ENCODE measurements around the gene MED25. TPM values are rescaled to one million over a fixed set of nuclear protein-coding genes. Genes with fewer than 3 reads are reported as not detected.

The MED25 gene
- total RNA-seq, 4 donors from 2014 or later = 14.4 to 32.2 (median 19.6) TPM

DNA sequence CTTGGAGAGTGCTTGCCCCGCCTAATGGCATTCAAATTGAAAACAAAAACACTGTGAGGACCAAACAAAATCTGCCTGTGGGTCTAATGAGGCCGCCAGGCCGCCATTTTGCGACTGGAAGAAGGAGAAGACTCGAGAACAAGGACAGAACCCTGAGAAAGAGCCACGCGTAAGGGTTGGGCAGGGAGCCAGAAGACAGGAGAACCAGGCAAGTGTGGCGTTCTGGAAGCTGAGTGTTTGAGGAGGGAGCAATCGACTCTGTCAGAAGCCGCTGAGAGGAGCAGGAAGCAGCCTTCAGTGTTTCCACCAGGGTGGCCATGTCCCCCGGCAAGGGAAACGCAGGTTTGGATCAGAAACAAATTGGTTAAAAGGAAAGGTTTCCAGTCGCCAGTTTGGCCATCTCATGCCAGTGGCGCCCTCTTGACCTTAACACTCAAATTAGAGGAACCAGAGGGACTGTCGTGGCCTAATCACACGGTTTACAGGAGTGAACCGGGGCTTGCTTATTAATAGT lies 22.7 kb downstream of the MED25 start:
- no peak for ATAC-seq (ENCODE audit: low FRiP score)
- TF ChIP-seq, protein P1, sequence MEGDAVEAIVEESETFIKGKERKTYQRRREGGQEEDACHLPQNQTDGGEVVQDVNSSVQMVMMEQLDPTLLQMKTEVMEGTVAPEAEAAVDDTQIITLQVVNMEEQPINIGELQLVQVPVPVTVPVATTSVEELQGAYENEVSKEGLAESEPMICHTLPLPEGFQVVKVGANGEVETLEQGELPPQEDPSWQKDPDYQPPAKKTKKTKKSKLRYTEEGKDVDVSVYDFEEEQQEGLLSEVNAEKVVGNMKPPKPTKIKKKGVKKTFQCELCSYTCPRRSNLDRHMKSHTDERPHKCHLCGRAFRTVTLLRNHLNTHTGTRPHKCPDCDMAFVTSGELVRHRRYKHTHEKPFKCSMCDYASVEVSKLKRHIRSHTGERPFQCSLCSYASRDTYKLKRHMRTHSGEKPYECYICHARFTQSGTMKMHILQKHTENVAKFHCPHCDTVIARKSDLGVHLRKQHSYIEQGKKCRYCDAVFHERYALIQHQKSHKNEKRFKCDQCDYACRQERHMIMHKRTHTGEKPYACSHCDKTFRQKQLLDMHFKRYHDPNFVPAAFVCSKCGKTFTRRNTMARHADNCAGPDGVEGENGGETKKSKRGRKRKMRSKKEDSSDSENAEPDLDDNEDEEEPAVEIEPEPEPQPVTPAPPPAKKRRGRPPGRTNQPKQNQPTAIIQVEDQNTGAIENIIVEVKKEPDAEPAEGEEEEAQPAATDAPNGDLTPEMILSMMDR (IDR thresholded peaks at IDR 0.05) = no peak

DNA sequence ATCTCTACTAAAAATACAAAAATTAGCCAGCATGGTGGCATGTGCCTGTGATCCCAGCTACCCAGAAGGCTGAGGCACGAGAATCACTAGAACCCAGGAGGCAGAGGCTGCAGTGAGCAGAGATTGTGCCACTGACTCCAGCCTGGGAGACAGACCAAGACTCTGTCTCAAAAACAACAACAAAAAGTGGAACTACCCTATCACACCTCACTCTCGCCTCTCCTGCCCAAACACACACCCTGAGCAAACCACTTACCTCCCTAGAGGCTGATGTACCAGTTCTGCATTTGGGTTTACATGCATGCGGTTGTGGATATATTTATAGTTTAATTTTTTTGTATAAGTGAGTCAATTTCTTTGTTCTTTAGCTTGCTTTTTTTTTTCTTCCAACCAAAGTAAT lies 25.2 kb downstream of the MED25 start:
- TF ChIP-seq, protein P1 (IDR thresholded peaks at IDR 0.05) = no peak
- no peak for DNase-seq (ENCODE audit: low spot score)
- ATAC-seq (ENCODE audit: low FRiP score) = no peak

More for the DNA sequence above, 22.7 kb downstream of the MED25 start:
- no peak for DNase-seq (ENCODE audit: low spot score)

DNA sequence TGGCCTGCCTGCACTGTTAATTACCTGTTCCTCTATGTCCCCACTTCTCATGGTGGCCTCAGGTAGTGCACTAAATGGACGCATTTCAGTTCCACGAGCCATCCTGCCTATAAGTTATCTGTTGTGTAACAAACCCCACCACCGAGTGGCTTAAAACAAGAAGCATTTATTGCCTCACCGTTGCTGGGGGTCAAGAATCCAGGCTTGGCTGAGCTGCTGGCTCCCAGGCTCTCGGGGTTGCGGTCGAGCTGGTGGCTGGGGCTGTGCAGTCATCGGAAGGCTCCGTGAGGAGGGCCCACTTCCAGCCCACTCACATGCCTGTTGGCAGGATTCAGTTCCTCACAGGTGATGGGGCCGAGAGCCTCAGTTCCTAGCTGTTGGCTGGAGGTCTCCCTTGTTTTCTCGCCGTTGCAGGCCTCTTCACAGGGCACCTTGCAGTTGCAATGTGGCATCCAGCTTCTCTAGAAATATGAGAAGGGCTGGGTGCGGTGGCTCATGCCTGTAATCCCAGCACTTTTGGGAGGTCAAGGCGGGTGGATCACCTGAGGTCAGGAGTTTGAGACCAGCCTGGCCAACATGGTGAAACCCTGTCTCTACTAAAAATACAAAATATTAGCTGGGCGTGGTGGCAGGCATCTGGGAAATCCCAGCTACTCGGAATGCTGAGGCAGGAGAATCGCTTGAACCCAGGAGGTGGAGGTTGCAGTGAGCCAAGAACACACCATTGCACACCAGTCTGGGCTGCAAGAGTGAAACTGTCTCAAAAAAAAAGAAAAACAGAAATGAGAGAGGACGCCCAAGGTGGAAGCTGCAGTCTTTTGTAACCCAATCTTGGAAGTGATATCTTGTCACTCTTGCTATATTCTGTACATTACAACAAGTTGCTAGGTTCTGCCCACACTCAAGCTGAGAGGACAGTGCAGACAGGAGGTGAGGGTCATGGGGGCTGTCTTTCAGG lies 26.3 kb downstream of the MED25 start:
- ATAC-seq (ENCODE audit: low FRiP score) = no peak
- no peak for DNase-seq (ENCODE audit: low spot score)
- TF ChIP-seq, protein P1 (IDR thresholded peaks at IDR 0.05) = no peak

DNA sequence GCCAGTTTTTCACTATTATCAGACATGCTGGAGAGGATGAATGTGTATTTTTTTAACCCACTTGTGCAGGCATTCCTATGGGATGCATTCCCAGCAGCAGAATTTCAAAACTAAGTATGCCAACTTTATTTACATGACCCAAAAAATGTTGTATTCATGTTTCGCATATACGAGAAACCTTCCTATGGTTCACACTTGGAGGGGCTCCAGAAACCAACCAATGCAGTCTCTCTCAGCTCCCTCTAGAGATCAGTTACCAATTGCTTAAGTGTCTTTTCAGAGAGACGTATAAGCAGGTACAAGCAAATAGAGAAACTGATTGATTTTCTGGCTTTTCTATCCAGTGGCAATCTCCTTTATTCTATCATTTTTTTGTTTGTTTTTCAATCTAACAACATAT lies 27.3 kb downstream of the MED25 start:
- ATAC-seq (ENCODE audit: low FRiP score) (no peak), DNase-seq (ENCODE audit: low spot score) (no peak)
- TF ChIP-seq, protein P1 (IDR thresholded peaks at IDR 0.05) = no peak

DNA sequence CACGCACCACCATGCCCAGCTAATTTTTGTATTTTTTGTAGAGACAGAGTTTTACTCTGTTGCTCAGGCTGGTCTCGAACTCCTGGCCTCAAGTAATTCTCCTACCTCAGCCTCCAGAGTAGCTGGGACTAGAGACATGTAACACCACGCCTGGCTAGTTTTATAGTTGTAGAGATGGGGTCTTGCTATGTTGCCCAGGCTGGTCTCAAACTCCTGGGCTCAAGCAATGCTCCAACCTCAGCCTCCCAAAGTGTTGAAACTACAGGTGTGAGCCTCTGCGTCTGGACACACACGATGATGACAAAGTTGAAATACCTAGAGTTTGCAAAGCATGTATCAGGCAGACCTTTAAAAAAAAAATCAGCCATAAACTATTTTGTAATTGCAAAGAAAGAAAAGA lies 28.3 kb downstream of the MED25 start:
- ATAC-seq (ENCODE audit: low FRiP score) (no peak), DNase-seq (ENCODE audit: low spot score) (no peak)

DNA sequence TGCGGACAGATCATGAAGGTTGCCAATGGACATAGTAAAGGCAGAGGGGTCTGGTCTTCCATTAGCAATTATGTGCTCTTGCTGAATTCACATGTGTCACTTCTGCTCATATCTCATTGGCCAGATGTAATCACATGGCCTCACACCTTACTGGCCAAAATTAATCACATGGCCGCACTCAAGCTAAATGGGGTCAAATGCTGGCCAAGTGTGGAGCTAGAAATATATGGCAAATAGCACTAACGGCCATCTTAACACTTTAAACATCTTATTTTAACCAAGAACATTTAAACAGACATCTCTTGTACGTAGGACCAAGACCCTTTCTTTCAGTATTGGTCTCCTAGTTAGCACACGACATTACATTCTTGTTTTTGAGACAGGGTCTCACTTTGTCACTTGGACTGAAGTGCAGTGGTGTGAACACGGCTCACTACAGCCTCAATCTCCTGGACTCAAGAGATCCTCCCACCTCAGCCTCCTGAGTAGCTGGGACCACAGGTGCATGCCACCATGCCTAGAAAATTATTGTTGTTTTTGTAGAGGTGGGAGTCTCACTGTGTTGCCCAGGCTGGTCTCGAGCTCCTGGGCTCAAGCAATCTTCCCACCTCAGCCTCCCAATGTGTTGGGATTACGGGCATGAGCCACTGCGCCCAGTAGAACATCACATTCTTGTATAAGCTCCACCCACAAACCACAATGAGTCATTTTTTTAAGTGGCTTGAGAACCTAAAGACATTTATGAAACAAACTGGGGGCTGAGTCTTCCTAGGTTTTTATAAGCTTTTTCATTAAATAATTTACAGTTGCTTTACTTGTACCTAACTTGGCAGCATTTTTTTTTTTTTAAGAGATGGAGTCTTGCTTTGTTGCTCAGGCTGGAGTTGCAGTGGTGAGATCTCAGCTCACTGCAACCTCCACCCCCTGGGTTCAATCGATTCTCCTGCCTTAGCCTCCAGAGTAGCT lies 29.9 kb downstream of the MED25 start:
- ATAC-seq (ENCODE audit: low FRiP score) (no peak), DNase-seq (ENCODE audit: low spot score) (no peak)
- TF ChIP-seq, protein P1 (IDR thresholded peaks at IDR 0.05) = no peak

More for the DNA sequence above, 28.3 kb downstream of the MED25 start:
- TF ChIP-seq, protein P1 (IDR thresholded peaks at IDR 0.05) = no peak

All from omental fat pad (tissue), 4 donors.